ENCODE measurements around the gene MAD2L1.
A peak's percentile ranks its signal among the peaks of the same experiment; 100 is the strongest.
"Not testable (repeated sequence)": the region's sequence is repeated elsewhere in the genome, so short reads cannot be mapped to it uniquely, and the experiment has no call there.

The MAD2L1 gene

DNA sequence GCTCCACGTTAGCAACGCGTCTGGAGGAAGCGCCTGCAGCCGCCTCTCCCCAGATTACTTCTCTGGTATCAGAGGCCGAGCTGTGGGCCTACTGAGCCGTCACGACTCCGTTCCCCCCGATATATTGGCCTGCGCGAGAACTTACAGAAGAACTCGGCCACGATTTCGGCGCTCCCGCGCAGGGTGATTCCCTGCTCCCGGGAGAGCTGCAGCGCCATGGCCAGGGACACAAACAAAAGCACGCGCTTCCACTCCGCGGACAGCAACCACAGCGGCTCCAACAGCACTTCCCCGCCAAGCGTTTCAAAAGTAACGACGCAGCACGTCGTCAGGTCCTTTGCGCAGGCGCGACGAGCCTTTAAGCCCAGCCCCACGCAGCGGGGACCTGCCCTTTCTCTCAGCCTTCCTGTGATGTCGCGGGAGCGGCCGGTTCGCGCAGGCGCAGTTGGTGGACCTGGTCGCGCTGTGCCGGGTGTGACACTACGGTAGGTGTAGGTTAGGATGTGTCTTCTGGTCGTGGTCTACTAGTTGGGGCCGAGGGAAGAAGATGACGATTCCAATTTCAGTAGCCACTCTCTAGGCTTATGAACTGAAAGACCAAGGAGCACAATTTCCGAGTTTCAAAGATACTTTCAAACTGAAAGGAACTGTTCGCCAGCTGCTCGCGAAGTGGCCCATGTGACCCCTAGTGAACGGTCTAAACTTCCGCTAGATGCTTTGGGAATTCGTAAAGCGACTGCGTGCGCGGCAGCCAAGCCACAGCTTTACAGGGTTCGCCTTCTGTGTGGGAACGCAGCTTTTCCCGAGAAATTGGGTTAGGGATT is at the start of gene MAD2L1:
TSS of gene MAD2L1 (minus strand) at position 332 of the 824 bp plus-strand sequence. CDS start at position 218, 114 bp downstream.
- peak; percentile 91 for DNase-seq

DNA sequence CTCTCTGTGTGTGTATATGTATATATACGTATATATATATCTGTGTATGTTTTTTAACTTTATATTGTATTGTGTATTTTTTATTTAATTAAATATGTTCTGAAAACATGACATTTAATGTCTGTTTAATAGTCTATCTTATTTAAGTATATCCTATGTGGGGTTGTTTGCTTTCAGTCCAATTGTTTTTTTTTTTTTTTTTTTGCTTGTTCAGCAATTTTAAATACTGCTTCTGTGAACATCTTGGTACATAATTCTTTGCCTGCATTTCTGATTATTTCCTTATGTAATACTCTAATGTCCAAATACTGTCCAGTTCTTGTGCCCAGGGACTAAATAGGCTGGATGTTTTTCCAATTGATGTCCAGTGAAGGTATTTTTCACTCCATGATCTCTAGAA is 45.1 kb upstream of the MAD2L1 start:
- DNase-seq = no peak

DNA sequence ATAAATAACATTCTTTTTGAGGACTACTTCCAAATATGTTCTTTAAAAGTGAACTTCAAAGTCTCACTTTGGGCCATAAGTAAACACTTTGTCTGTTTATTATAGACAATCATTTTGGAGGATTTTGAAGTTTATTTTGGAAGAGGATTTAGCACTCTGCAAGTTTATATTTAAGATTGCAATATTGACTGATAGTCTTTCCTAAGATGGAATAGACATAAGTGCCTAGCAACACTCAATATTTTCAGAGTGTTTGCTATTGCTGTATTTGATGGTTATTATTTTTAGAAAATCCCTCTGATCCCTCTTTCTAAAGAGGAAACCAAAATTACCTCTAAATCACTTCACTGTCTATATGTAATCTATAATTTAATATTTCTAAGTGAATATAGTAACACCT is 42.8 kb upstream of the MAD2L1 start:
- no peak for DNase-seq

DNA sequence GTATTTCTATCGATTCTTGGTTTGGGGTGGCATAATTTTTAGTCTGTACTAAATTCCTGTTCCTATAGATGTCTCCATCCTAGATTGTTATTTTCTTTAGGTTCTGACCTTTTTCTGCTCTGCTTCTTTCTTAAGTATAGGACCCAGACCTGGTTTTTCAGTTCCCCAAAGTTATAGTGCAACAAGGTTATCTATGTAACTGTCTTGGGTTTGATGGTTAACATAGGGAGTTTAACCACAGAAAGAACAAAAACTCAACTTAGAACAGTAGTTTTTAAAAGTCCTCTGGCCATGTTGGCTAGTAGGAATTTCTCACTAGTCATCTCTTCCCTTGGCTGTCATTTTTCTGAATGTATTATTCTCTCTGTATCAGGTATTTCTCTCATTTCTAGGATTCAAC is 38.8 kb upstream of the MAD2L1 start:
- no peak for DNase-seq

DNA sequence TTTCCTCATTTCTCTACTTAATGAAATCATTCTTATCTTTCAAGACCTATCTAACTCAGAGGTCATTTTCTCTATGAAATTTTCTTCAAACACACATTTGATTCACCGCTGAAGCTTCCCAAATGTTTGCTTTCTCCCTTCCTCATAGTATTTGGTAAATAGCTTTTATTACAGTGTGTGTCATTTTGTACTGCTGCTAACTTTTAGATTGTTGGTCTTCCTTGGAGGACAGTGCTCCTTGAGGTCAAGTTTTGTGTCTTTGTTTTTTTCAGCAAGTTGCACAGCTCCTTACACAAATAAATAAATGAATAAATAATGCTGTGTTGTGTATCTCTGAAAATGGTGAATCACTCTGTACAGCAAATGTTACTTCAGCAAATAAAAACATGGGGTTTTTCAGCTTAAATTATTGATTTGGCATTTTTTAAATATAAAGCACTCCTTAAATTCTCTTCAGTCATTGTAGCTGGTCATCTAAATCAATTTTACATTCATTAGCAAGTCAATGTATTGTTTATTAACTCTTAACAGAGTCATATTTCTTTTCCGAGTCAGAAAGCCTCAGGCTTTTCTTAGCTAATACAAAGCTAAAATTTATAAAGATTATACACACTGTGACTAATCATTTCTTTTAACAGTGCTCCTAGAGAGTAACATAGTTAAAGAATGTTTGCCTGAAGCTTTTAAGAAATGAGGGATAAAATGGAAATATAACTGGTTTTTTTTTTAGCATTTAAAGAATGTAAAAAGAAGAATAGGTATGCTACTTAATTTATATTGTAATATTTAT is 30.1 kb upstream of the MAD2L1 start:
- DNase-seq = no peak

DNA sequence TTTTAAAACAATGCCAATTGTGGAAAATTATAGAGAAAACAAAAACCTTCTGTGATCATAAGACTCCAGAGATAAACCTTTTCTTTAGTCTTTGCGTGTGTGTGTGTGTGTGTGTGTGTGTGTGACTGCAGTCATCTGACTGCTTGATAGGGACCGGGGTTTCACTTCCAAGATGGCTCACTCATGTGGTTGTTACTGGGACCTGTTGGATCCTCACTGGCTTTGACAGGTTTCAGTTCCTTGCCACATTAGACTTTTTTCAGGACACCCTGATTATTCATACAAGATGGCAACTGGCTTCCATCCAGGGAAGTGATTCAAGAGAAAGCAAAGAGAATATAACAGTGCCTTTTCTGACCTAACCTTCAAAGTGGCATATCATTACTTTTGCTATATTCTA is 21.9 kb upstream of the MAD2L1 start:
- DNase-seq = no peak

DNA sequence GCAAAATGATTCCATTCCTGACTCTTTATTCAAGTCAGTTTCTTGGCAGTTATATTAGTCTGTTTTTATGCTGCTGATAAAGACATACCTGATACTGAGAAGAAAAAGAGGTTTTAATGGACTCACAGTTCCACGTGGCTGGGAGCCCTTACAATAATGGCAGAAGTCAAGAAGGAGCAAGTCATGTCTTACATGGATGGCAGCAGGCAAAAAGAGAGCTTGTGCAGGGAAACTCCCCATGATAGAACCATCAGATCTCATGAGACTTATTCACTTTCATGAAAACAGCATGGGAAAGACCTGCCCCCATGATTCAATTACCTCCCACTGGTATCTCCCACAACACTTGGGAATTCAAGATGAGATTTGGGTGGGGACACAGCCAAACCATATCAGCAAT is 21.4 kb upstream of the MAD2L1 start:
- DNase-seq = not testable (repeated sequence)

DNA sequence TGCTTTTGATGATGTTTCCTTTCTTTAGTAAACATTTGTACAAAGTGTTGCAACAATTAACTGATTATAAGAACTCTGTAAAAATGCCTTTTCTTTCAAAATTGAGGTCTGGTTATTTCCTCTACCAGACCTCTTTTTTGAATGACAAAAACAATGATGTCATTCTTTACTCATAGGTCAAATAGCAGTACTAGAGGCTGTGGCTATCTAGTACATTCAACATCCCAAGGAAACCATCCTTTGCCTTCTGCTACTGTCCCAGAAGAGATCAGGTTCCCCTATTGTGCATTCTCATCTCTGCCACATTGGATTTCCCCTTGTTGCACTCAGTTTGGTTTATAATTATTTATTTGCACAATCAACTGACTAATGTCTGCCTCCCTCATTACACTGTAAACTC is 19.1 kb upstream of the MAD2L1 start:
- no peak for DNase-seq

DNA sequence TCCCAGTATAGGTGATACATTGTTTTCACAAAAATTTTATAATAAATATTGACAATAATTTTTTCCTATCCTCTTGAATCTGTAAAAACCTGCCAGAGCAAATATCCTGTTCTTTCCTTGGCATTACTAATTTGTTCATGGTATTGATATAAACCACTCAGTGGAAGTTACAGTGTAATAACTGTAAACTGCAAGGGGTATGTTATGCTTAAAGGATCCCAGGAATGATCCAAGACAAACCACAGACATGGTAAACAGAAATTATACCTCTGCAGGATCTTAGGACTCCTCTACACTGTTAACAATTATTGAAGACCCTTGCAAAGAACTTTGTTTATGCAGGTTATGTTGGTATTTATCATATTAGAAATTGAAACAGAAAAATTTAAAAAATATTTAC is 17.7 kb upstream of the MAD2L1 start:
- no peak for DNase-seq

DNA sequence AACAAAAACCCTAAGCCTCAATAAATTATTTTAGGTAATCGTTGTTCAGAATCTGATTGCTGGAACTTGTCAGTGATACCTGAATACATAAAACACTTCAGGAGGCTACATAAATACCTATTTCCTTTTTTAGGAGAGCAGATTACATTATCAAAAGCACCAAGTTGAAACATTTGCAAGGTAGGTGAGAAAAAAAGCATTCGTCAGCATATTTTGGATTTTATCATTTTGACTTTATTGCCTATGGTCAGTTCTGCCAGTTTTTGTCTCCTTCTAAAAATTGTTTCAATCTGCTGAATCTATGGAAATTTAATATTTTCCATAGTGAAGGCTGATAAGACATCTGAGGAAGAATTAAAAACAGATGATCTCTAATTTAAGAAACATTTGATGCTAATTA is 16.5 kb upstream of the MAD2L1 start:
- no peak for DNase-seq

DNA sequence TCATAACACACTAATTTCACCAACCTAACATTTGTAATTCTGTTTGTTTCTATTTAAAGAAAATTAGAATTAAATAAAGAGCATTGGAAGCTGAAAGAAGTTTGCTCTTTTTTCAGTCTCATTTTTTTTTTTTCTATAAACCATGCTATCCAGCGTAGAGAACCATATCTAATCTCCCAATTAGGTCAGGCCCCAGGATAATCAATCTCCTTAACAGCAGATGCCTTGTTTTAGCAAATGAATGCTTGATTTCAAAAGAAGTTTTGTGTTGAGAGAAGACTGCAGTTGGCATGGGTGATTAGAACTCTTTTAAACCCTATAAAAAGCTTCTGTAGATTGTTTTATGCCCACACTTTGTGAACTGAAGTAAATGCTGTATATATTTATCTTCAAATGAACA is 15.6 kb upstream of the MAD2L1 start:
- no peak for DNase-seq

DNA sequence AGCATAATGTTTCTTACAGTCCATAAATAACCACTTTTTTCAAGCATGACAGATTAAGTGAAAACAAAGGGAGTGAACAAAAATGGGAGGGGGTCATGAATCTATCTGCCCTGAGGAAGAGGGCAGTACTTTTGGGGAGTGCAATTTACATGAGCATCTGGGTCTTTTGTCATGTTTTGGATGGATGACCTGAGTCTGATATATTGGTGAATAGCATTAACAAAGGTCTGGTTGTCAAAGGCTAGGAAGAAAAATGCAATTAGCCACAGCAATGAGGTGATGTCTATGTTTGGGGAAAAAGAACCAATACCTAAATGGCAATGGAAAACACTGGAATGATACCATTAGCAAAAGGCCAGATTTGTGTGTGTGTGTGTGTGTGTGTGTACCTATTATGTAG is 15.1 kb upstream of the MAD2L1 start:
- DNase-seq = no peak

DNA sequence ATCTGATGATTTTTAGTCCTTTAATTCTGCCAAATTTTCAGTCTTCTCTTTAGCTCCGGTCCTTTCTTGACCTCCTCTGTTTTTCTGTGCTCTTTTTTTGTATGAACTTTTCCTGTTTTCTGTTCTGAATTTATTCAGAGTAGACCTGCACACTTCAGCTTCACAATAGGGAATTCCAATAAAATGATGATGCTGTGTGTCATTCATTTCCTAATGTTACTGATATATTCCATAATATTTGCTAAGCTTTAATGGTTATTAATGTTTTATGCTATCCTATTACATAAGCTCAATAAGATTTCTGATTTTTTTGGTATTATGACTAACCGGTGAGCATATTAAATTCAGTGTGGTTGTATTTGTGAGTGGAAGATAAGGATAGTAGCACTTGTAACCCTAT is 13.9 kb upstream of the MAD2L1 start:
- no peak for DNase-seq

DNA sequence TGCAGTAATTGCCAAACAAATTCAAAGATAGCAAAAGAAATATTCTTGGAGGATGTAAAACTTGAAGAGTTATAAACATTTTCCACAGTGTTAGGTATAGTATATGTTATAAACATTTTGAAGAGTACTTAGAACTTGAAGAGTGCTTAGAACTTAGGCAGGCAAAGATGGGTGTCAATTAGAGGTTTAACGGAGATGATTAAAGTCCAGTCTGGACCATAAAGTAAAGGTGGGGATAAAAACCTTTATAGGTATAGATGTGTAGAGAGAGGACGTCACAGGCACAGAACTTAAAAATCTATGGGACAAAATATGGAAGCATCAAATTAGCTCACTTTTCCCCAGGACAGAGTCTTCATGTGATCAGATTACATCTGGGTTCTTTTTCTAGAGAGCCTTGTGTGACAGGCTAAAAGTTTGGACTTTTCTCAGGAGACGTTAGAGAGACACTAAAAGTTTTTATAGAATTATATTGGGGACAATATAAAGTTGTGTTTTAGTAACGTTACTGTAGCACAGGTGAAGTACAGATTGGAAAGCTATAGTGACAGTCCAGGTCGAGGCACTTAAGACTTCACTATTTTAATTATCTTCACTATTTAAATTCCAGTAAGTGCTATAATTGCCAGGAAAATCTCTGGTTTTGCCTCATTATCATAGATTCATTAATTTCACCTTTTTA is 13.3 kb upstream of the MAD2L1 start:
- DNase-seq = no peak

DNA sequence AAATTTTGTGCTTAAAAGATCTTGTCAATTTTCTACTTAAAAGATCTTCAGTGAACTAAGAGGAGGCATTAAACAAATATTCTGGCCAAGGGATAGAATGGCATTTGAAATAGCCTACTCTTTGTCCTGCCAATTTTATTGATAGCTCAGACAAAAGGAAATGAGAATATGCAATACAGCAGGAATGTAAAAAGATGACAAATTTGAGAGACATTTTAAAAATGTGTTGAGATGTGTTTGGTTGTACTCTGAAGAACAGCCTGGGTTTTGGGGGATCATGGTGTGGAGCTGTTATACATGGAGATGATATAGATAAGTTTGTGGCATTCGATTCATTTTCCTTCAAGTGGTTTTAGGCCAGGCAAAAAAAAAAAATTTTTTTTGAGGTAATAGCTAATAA is 11.6 kb upstream of the MAD2L1 start:
- DNase-seq = no peak

DNA sequence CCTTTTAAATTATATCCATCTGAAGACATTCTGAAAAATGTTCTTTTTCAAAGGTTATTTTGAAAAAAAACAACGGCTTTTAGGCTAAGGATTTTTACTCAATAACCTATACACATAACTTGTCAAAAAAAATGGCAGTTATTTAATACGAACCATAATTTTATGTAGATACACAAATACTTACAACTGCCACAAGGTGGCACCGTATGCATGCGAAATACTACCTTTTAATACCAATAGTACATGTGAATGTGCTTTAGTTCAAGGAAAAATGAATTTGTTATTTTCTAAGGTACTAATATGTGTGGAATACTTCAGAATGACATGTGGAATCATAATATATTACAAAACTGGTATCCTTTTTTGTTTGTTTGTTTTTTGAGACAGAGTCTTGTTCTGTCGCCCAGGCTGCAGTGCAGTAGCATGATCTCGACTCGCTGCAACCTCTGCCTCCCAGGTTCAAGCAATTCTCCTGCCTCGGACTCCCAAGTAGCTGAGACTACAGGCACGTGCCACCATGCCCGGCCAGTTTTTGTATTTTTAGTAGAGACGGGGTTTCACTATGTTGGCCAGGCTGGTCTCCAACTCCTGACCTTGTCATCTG is 4.6 kb upstream of the MAD2L1 start:
- DNase-seq = peak; percentile 31

DNA sequence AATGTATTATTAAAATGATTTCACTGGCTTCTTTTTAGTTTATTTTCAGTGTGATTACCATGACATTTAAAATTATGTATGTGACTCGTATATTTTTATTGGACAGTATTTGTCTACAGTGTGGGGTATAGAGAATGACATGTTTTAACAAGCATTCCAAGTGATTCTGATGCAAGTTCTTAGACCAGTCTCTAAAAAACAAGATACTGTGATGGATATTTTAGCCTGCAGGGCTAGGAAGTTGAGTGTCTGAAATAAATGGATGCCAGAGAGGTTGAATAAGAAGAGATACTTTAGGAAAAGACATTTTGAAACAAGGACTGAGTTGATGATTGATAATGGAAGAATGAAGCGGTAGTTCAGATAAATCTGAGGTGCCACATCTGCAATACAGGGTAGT is 3.5 kb upstream of the MAD2L1 start:
- no peak for DNase-seq

DNA sequence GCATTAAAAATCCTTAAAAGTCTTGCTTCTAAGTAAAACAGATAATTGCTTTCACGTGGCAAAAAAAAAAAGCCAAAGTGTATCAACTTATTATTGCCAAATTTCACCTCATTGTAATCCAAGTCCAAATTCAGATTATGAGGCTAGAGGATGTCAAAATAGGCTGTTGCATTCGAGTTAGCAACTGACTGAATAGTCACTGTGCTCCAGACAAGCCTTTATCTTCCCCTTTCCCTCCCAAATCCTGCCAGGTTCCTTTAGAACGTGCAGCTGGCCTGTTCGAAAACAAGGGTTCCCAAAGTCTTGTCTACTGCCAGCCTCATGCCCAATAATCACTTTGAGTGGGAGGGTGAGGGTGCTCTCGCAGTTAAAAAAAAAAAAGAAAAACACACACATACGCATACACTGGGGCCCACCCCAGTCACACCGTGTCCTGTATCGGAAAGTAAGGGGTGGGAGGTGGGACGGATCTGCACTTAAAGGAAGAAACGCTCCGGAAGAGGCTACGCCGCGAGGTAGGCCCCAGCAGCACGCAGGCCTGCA is 603 bp downstream of the MAD2L1 start:
- DNase-seq = no peak

DNA sequence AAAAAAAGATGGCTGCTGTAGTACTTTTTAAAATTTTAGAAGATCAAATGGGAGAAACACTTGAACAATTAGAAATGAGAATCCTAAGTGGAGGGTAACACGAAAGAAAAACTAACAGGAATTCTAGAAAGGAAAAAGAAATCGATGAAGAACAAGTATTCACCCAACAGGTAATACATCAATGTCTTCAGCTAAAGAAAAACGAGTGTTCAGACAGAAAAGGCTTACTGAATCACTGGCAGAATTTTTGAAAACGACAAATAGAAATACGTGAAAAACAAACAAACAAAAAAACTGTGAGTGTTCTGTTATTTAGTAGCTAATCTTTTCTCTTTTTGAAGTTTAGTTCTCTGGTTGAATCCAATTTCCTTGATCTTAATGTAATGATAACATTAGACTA is 1.8 kb downstream of the MAD2L1 start:
- no peak for DNase-seq

DNA sequence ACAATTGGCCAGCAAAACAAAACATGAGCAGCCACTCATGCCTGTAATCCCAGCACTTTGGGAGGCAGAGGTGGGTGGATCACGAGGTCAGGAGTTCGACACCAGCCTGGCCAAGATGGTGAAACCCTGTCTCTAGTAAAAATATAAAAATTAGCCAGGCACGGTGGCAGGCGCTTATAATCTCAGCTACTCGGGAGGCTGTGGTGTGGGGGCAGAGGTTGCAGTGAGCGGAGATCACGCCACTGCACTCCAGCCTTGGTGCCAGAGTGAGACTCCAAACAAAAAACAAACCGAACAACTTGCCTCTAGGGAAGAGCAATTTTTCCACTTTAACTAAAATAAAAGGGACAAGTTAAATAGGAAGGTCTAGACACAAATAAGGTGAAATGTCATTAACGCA is 2.9 kb downstream of the MAD2L1 start:
- not testable (repeated sequence) for DNase-seq

DNA sequence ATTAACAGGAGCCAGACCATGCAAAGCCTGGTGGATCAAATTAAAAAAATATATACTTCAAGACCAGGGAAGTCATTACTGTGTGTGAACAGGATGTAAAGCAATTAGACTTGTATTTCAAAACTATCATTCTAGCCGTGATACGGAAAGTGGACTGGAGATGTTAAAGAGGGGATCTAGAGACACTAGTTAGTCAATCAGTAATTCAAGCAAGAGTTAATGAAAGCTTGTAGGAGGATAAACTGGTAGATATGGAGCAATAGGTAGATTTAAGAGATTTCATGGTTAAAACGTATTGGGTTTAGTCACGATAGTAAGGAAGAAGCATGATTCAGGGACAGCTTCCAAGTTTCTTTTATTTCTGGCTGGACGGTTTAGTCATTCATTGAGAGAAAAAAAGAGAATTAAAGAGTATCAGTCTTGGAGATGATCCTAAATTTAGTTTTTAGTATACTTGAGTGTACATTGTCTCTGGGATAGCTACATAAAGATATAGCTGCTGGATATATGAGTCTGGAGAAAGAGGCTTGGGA is 3.9 kb downstream of the MAD2L1 start:
- no peak for DNase-seq

DNA sequence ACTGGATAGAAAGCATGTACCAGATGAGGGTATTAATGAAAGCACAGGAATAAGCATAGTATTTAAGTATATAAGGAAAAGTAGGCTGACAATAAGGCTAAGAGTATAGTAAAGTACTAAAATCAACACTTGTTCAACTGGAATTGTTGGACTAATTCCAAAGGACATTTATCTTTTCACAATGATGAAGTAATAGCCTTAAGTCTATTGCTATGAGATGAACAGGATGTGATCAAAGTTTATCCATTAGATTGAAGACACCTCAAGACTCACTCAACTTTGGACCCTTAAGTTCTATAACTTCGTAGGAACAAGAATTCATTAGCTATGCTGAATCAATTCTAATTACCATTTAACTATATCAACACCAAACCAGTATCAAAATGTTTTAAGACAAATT is 7.6 kb downstream of the MAD2L1 start:
- DNase-seq = no peak

DNA sequence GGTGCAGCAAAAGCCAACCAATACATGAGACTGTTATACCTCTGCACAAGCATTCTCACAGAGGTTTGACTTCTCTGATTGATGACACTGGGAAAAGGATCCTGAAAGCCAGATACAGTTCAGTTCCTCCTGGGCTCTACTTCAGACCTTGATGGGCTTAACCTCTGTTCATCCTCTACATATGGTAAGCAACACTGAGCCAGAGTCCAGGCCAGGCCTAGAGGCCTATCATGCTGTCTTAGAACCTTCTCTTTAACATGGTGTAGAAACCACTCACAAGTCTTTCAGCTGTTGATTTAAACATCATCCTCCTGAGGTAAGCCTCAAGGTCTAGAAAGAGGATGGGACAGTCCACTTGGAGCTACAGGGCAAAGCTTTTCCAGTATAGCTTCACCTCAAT is 9.2 kb downstream of the MAD2L1 start:
- no peak for DNase-seq

All from NCI-H748 treated with DMSO at 0.1 percent for 48 hours (cell line).